ENCODE results near the gene PNCK.
"Not testable (repeated sequence)": the region's sequence is repeated elsewhere in the genome, so short reads cannot be mapped to it uniquely, and the experiment has no call there.

PNCK gene

DNA sequence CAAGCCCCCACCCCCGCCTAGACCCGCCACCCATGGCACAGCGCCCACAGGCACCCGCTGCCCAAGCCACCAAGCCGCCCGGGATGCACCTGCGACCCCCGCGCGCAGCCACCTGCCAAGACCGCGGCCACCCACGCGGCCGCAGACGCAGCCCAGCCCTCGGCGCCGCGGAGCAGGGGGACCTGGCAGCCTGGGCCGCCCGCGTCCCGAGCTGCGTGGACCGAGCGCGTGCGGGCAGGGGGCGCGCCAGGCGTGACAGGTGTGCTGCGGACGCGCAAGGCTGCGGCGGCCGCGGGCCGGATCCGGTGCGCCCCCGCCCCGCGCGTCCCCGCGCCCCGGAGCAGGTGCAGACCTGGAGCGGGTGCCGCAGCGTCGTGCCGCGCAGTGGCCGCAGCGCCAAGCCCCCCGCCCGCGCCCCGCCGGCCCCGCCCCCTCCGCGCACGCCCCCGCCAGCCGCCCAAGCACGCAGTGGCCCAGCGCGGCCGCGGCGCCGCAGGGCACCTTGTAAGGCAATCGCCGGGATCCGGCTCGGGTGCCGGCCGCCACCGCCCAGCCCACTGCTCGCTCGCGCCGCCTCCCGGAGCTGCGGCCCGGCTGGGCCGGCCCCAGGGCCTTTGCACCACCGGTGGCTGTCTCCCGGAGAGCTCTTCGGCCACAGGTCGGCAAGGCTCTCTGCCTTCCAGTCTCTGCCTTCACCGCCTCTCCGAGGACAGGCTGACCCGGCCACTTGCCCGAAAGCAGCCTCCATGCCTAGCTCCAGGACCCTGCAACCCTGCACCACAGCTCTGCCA, at the start of gene PNCK:
Gene PNCK, minus strand, starts transcription at position 386 of the 791 bp plus-strand sequence. CDS start 737 bp downstream, outside the sequence.
- no peak for DNase-seq

DNA sequence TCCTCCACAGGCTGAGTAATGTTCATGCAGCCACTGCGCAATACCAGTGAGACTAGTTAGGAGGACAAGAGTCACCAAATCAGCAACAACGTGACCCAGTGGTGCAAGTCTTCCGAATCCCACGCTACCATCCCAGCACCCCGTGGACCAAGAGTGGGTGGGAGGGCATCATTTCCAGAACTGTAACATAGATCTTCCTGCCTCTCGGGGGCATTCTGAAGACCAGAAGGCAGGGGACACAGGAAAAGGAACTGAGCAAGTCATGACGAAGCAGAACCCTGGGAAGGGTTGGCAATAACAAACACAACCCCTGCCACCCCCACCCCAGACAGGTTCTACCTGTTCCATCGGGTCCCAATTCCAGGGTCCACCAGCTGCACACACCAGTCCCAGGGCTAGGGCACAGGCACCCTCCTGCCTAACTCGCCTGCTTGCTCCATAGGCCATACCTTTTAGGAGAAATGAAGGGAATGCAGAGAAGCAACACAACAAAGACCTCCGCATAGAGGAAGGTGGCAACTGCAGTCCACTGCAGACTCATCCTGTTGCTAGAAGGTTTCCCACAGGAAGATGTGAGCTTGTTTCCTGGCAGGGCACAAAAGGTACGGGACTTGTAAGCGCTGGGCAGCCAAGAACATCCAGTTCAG, 49.2 kb upstream of the PNCK start:
- no peak for DNase-seq

DNA sequence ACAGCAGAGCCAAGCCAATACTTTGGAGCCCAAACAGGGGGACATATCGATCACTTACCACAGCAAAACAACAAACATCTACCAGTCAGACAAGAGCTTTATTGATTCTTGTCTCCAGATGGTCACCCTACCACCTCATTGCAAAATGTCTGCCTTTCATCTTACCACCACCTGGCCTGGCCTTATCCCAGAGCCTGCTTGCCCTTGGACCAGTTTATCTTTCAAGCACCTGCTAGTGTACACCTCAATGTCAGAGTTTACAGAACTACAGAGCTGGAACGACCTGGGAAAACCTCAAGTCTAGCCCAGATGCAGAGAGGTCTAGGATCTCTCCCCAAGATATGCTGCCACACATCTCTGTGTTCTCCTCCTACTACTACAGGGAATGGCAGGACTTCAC, 46.1 kb upstream of the PNCK start:
- no peak for DNase-seq

DNA sequence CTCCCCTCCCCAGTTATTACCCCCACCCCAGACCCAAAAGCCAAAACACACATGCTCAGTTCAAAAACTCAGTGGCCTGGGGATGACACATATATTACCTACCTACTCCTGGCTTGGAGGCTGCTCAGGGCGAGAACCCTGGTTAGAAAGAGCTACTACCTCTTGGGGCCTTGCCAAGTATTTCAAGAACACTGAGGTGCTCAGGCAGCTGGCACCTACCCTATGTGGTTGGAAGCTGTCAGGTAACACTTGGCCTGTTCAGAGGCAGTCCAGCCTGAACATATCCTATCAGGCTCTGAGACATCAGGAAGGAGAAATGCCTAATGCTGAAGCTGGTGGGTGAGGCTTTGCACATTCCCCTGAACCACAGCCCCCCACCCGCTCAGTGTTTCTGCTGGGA, 45.6 kb upstream of the PNCK start:
- no peak for DNase-seq

DNA sequence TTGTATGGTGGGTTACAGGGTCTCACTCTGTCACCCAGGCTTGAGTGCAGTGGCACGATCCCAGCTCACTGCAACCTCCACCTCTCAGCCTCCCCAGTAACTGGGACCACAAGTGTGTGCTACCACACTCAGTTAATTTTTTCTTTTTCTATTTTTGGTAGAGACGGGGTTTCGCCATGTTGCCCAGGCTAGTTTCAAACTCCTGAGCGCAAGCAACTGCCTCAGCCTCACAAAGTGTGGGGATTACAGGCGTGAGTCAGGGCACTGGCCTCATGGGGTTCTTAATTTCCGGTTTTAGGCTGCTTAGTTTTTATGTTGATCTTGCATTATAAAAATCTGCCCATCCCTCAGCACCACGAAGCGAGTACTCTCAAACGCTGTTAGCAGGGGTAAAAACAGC, 43.8 kb upstream of the PNCK start:
- no peak for DNase-seq

DNA sequence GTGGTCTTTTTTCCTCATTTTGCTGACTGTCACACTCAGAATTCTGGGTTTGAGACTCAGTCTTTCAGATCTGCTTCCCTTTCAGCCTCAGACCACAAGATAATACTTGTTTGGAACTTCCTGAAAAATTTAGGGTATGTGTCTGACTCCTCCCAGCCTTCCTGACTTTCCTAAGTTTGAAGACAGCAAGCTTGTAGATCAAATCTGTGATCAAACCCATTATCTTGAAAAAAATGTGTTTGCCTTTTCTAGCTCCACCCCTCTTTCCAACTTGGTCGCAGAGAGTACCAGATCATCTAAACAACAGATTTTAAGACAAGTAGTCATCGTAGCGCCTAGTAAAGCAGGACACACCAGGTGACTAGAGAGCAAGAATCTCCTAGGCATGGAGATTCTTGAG, 40.6 kb upstream of the PNCK start:
- no peak for DNase-seq

DNA sequence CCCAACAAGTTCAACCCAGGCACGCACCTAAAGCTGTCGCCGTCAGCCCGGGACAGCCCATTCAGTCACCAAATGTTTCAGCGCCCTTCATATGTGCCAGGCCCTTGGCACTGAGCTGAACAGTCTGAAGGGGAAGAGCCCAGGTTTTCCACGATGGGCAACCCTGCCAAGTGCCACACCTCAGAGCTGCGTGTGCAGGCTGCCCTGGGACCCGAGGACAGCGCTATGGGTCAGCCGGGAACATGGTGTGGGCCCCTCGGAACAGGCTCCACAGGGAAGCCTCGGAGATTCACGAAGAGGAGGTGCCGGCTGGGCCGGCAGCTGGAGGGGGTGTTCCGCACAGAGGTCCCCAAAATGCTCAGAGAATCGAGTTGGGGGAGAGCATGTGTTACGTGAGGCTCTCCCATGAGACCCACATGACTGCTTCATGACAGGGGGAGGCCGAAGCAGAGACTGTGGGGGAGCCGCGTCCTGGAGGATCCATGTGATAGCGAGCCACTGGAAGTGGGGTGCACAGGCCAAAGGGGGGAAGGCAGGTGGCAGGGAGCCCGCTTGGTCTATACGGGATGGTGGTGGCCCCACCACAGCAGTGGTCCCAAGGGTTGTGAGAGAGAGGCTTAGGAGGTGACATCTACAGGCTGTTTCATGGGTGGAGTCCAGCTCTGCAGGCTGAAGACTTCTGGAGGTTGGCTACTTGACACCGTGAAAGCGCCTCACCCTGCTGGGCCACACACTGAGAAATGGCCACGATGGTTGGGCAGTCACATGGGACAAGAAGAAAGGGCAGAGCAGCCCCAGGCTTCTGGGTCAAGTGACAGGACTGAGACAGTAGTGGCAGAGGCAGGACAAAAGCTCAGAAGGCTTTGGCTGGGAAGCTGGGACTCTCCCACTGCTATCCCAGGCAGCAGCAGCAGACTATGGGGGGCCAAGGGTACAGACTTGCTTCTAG, 36.4 kb upstream of the PNCK start:
- no peak for DNase-seq

DNA sequence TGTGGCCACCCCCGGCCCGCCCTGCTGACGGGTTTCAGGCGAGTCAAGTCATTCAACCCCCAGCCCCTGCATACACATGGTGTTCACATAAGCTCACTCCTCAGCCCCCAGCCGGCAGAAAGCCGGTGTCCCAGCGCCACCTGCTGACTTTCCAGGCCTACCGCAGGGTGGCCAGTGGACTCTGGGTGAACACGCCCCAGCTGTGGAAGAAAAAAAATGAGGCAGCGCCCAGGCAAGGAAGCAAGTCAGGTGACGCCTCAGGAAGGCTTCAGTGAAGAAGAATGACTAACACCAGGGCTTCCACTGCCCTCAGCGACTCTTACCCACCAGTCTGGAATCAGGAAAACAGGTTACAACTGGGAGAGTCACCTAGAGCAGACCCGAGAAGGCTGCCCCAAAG, 34.8 kb upstream of the PNCK start:
- no peak for DNase-seq

DNA sequence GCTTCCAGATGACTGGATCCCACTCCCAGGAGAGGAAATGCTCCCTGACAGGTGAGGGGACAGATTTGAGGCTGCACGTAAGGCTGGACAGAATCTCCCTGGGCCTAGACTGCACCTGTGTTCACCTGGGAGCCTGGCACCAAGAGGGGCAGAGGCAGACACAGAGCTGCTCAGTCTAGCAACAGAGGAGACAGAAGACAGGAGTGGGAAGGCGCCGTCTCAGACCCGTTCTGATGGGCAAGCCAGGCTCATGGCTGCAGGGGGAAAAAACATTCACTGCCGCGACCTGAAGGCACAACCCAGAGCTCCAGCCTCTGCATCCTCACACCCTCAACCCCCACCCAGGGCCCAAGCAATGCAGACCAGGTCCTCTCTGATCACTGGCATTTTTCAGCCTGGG, 33.8 kb upstream of the PNCK start:
- no peak for DNase-seq

DNA sequence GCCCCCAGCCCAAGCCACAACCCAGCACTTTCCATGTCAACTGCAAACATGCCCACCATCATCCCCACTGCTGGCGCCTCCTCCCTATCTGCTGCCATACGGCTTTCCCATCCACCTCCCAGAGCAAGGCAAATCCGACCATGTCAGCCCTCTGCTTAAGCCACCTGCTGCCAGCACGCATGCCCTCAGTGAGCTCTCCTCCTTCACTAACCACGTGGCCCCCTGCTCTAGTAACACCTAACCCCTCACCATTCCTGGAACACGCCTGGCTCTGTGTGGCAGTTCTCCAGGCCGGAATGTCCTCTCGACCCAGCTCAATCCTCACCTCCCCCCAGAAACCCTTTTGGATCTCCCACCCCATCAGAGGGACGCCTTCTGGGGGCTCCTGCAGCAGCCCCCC, 33.2 kb upstream of the PNCK start:
- no peak for DNase-seq

DNA sequence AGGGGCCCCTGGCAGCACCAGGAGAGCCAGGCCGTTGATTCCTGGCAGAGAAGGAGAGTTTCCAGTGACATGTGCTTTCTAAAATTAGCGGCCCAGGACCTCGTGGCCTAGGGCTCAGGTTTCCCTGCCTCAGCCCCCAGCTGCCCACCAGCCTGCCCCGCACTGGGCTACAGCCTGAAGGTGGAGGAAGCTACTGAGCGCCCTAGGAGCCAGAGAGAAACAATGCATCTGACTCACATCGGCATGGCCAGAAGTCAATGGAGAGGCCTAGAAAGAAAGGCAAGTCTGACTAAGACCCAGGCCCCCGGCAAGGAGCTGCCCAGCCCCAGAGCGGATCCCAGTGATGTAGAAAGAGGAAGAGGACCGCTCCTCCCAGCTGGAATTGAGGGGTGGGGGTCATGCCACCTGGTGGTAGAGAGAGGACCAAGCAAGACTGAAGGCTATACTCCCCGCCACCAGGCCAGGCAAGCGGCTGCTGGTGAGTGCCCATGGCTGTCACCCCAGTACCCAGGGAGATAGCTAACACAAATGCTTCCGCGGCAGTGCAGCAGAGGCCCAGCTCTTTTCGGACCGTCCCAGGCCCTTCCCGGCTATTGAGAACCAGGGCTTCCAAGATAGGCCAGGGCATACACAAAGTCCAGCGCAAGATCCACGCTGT, 31.9 kb upstream of the PNCK start:
- DNase-seq, result not testable (repeated sequence)

DNA sequence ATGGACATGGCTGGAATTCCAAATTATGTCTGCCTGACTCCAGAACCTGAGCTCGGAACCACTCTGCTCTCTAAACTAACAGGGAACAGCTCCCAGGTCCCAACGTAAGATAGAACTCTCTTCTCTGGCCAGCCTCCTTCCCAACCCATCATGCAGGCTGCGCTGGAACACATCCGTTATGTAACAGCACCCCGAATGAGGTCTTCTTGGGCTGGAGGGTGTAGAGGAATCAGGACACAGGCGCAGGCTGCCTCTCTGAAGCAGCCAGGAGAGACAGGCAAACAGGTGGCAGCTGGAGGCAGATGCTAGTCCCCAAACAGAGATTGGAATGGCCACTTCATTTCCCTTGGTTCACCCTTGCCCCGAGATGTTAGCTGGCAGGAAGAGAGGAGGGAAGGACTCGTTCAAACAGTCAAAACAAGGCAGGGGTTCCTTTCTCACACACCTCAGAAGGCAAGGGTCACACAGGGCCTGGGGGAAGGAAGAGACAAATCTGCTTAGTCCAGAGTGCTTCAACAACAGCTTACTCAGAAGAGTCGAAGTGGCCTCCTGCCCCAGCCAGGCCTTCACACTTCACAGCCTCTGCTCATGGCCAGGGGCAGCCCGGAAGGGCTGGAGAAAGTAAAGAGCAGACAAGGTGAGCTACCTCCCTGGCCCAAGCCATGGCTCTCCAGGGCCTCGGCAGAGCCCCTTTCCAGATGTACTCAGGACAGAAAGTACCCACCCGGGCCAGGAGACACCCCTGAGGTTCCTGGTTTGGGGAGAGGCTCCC, 31.2 kb upstream of the PNCK start:
- DNase-seq, result not testable (repeated sequence)

DNA sequence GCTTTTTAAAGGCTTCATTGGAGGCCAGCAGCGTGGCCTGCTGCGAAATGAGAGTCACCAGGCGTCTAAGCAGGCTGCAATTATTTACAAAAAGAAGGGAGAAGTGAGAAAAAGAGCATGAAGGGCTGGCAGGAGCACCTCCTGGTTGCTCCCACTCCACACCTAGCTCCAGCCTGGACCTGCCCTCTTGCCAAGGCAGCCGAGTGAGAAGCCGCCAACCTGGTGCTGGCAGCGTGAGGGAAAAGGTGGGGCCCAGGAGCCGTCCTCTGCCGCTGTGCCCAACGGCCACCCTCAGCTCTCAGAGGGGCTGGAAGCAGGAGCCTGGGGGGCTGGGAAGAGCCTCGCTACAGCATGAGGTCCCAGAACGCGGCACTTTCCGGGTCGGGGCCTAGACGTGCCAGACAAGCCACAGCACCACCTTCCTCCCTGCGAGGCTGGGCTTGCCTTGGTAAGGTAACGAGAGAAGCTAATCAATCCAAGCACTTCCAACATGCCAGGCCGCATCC, 30.5 kb upstream of the PNCK start:
- no peak for DNase-seq

DNA sequence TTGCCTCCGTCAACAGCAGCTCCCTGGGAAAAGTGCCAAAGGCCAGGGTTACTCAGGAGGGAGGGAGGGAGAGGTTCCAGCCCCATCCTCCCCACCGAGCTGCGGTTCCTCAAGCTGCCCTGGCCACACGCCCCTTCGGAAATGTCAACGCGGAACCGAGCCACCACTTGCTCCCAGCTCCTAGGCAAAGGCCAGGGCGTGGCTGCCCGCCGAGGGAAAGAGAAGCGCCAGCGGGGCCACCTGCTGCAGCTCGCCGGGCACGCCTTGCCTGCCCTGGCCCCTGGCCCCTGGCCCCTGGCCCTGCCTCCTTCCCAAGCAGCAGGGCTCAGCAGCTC, 29.4 kb upstream of the PNCK start:
- DNase-seq, result no peak

DNA sequence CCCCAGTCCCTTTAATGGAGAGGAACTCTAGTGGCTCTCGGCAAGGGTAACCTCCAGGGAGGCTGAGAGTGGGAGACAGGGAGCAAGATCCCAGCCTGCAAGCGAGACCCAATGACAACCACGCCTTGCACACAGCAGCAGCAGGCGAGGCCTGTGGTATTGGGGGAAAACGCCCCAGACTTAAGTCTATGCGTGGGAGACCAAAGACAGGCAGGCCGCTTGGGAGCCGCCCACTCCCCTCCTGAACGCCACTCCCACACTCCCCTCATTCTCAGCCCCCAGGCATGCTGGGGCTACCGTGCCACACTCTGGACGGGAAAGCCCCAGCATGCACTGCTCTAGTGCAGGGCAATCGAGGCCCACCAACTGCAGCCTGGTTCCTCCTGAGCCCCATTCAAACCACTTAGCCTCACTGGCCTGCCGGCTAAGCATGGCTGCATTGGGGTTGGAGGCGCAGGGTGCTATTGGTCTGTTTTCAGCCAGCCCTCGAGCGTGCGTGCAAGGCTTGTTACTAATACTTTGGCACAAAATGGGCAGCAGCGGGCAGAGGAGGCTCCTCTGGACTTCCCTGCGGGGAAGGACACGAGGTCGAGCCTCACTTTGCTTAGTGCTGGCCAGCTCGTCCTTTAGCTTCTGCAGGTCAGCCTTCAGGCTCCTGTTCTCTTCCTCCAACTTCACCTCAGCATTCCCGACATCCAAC, 28.9 kb upstream of the PNCK start:
- no peak for DNase-seq

DNA sequence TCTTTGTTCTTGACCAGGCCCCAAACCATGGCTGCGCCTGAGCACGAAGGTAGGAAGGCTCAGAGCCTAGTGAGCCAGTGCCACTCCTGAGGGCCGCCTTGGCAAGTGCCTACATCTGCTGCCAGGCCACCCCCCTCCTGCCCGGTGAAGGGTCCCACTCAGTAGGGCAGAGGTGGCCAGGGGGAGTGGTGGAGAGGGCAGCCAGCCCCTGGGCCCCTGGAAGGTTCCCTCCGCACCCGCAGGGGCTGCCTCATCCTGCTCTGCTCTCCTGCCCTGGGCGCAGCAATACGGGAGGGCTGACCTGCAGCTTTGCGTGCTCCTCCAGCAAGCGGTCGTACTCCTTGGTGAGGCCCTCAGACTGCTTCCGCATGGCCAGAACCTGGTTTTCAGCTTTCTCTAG, 28.1 kb upstream of the PNCK start:
- DNase-seq, result no peak

DNA sequence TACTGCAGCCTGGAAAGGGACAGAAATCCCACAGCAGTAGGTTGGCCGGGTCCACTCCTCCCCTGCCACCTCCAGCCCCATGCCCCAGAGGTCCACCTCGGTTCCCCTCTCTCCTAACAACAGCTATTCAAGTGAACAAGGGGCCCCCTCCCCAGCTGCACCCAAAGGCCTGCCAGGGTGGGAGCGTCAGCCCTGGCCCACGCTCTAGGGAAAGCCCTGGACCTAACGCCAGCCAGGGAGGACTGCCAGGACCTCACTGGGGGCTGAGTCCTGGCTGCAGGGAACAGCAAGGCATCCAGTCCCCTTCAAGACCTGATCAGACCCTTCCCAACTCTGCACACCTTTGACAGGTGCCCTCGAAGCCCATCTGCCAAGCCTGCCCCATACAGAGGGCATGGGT, 27.4 kb upstream of the PNCK start:
- no peak for DNase-seq

DNA sequence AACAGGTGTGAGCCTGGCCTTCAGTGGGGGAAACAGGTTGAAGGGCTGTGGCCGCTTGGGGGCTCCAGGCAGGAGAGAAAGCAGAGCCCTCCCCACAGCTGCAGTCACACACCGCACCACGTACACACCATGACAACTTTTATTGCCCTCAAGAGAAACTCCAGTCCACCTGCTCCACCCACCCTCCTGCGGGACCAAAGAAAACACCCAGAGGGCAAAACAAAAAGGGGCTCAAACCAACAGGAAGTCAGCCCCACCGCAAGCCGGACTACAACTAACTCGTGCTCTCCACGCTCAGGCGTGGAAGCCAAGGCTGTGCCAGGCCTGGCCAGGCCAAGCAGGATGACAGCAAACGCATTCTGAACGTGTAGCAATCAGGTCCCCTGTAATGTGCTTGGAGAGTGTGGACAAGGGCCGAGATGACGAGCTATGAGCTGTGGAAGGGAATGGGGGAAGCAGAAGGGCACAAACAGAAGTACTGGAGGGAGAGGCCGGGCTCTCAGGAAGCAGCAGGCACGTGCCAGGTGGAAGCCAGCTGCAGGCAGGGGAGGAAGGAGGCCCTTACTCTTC, 26.8 kb upstream of the PNCK start:
- no peak for DNase-seq

DNA sequence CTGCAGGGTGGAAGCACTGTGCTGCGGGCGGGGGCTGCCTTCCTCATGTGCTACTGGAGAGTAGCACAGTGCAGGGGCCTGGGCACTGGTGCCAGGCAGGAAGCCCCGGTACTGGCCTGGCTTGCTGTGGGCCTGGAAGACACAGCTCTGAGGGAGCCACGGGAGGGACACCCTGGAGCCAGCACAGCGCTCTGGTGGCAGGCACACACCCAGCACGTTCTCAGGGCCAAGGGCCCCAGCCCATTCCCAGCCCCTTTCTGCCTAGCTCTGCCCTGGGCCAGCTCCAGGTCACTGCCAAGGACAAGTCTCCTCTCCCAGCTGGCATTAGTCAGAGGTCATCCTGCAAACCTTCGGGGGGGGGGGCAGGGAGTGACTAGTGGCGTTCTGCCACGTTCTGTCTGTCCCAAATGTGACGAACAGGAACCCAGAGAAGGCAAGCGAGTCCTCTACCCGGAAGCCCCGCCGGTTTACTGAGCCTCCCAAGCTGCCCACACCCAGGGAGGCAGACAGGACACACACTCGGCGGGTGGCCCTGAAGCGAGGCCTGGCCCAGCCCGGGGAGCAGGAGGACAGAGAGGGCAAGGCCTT, 26.3 kb upstream of the PNCK start:
- DNase-seq, result not testable (repeated sequence)

DNA sequence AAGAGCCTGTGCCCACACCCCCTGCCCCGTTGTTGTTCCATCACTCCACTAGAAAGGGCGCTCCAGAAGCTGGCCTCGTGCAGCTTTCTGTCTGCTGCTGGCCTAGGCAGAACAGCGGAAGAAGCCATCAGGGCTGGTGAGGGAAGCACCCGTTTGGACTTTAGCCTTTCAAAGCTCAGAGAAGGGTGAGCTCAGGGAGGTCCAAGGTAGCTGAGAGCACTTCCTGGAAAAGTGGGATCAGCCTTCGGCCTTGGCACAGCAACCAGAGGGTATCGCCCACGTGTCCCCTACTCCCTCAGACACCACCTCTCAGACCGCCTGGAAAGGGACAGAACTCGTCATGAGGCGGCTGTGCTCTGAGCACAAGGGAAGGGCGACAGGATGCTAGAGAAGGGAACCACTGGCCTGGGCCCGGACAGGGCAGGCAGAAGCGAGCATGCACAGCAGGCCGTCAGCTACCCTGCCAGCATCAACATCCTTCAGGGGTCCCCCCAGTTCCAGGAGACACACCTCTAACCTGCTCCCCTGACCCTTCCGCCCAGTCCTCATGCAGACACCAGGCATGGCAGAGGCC, 25.7 kb upstream of the PNCK start:
- DNase-seq, result not testable (repeated sequence)
